ENCODE measurements around the gene TBX15.

TBX15 gene

DNA sequence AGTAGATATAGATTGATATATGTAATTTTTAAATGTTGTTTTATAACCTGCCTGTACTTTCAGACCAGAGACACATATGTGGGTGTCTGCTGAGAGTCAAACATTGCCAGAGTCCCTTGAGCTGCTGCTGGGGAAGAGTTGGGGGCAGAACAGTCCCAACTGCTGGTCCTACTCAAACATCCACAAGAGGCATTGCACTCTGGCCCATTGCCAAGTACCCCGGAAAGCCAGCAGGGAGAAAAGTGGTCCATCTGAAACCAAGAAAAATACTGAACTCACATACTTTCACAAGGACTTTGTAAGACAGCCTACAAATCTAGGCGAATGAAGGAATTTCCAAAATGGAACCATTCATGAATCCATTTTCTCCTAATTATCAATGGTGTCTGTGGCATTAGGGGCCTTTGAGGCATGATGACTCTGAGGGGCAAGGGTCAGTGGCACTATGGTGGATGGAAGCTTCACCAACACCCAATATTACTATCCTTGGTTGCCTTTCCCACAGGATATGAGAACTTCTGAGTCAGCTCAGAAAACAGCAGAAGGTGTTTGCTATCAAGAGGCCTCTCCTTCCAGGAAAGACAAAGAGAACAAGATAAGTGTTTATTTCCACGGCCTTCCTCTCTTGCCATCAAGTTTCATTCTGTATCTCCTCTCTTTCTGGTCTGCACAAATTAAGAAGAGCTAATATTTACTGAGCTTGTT is 7.3 kb upstream of the TBX15 start:
- no peak overlapping the region for H3K4me3 ChIP-seq (ENCODE audit: low read length)
- TF ChIP-seq ZNF274 (IDR thresholded peaks at IDR 0.05; ENCODE audit: low read depth, low read length), result no peak

DNA sequence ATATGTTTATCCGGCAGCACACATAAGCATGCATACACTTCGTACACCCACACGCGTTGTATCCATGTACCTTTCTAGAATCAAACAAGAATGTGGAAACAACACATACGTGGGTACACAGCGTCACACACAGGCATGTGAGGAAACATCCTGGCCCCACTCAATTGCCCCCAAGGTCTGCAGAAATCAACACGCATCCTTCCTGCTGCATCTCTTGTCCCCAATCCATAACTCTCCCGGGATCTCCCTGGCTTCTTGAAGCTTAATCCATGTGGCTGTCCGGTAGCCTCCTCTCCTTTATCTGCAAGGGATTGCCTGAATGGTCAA is 5.5 kb upstream of the TBX15 start:
- no peak overlapping the region for H3K4me3 ChIP-seq (ENCODE audit: low read length)
- TF ChIP-seq ZNF274 (IDR thresholded peaks at IDR 0.05; ENCODE audit: low read depth, low read length), result no peak

DNA sequence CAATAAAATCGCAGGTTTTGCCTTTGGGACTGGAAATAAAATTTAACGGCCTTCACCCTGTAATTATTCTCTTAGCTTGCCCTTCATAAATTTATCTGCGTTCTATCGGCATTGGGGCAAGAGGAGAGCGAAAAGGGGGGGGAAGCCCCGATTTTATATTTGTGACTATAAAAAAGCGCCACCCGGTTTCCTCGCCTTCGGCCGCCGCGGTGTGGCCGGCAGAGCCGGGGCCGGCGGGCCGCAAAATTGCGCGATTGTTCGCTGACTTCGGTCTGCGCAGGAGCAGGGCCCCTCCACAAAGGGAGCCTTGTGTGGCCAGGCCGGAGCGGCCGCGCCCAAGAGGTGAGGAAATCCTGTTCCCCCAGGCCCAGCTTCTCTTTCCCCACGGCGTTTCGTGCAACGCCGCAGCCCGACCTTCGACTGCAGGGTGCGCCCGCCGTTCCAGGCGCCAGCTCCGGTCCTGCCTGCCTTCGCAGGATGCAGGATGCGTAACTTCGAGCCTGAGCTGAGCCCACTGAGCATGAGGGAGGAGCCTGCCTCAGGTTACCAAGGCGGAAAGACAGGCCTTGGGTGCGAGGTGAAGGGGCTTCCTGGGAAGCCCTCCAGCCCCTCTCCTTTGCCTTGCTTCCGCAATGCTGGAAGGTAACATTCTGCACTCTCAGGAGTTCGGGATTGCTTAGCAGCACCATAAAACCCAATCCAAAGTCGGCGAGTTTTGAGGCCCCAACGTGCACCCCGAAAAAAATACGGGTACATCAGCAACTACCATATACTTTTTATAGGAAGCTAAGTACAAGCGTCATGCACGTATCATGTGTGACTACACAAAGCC is 4.9 kb upstream of the TBX15 start:
- TF ChIP-seq ZNF274 (IDR thresholded peaks at IDR 0.05; ENCODE audit: low read depth, low read length), result no peak
- no peak overlapping the region for H3K4me3 ChIP-seq (ENCODE audit: low read length)

DNA sequence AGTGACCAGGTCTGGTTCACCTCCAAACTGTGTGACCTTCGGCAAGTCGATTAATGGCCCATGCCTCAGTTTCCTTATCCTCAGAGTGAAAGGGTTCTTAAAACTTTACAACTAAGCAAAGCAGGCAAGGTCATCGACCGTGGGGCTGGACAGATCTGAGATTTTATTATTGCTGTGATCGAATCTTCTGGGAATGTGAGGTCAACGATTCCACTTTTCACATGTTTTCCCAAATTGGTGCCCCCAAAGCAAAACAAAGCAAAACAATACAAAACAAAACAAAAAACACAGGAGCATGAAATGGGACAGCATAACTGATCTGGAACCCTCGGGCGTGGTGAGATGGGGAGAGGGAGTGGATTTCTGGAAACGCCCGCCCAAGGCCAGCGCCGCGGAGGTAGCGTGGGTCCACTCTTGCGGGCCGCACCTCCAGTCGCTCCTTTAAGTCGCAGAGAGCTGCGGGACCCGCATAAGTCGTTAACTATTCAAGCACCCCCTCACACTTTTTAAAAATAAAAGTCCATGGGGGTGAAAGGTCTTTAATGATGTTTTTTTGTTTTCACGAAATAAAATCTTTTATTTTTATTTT is 4.2 kb upstream of the TBX15 start:
- H3K4me3 ChIP-seq (ENCODE audit: low read length), result no peak overlapping the region
- TF ChIP-seq ZNF274 (IDR thresholded peaks at IDR 0.05; ENCODE audit: low read depth, low read length), result no peak

DNA sequence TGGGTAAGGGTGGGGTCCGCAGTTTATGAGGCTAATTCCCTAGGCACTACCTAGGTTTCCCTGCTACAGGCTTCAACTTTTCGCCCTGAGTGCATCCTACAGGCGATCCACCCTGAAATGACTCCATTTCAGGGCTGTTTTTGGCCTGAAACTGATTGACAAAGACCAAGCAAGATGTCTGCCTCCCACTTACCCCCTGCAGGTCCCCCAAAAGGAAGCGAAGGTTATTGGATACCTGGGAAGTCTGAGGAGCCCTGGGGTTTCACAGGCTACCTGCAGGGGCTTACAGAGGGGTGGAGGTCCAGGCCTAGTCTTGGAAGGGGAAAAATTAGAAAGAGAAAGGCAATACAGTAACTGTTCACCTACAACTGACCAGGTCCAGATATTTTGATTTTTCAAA is 3.3 kb upstream of the TBX15 start:
- TF ChIP-seq ZNF274 (IDR thresholded peaks at IDR 0.05; ENCODE audit: low read depth, low read length), result no peak
- H3K4me3 ChIP-seq (ENCODE audit: low read length), result no peak overlapping the region

DNA sequence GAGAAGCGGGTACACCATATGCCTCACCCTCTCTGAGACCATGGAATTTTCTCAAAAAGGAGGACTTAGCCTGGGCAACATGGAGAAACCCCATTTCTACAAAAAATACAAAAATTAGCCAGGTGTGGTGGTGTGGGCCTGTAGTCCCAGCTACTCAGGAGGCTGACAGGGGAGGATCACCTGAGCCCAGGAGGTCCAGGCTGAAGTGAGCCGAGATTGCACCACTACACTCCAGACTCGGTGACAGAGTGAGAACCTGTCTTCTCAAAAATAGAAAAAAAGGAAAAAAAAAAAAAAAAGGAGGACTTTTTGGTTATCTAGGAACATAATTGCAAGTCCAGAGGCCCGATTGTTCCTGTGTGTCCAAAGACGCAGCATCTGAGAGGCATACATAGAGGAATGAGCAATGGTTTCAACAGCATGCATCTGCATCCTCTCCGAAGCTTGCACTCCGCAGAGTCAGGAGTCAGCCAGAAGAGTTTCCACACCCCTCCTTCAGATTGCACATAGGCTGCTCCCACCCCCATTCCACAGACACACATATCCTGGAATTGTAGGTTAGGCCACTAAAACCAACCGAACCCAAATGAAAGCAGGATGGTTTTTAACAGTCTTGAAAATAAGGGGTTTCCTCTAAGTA is 2.5 kb upstream of the TBX15 start:
- no peak overlapping the region for H3K4me3 ChIP-seq (ENCODE audit: low read length)
- TF ChIP-seq ZNF274 (IDR thresholded peaks at IDR 0.05; ENCODE audit: low read depth, low read length), result no peak

DNA sequence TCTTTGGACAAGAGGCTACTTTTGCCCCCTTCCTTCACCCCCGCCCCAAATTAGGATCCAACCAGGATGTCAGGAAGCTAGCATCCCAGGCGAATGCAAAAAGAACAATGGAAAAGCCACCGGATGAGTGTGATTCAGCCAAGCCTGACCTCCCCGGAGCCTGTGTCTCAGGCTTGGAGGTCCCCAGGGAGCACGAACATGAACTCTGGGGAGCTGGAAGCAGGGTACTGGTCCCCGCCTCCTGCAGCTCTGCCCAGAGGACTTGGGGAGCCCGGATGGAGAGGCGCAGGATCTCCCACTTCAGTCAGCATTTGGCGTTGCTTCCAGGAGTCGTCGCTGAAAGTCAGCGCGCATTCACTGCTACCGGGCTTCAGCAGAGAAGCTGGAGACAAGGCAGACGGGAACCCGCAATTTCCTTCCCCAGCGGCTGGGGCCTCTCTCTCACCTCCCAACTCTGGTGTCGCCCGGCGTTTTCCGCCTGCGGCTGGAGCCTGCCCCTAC is 1.8 kb upstream of the TBX15 start:
- no peak overlapping the region; the same call in 1 of the 2 replicates for H3K4me3 ChIP-seq (ENCODE audit: low read length)
- no peak for TF ChIP-seq ZNF274 (IDR thresholded peaks at IDR 0.05; ENCODE audit: low read depth, low read length)

DNA sequence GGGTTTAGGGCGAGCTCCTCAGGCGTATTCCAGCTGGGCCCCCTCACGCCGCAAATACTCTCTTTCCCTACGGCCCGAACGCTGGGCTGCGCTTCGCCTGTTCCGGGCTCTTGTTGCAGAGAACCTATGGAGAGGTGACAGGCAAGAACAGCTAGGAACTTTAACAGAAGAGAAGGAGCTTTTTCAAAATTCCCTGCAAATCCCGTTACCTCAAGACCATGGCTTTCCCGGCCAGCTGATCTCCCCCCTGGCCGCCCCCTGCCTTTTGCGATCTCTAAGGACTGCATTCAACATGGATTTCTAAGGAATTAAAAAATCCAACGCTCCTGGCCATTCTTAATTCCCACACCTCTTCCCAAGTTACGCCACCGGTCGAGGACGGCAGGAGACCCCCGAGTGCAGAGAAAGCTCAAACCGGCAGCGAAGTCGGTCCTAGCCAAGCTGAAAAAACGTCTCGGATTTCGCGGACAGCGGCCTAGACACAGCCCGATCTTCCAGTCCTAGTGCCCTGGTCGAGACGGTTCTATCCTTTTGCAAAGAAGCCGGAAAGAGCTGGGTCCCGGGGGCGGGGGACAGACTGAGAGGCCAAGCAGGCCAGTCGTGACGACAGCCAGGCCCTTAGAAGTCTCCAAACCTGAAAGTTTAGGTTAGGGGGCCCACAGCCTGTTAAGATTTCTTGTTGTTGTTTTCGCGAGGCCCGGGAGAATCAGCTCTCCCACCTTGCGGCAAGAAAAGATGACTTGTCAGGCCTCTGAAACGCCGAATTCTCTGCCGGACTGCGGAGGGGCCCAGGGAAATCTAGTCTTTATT is 1.1 kb upstream of the TBX15 start:
- peak overlapping the region; percentile 14; the same call in 1 of the 2 replicates for H3K4me3 ChIP-seq (ENCODE audit: low read length)
- no peak for TF ChIP-seq ZNF274 (IDR thresholded peaks at IDR 0.05; ENCODE audit: low read depth, low read length)

DNA sequence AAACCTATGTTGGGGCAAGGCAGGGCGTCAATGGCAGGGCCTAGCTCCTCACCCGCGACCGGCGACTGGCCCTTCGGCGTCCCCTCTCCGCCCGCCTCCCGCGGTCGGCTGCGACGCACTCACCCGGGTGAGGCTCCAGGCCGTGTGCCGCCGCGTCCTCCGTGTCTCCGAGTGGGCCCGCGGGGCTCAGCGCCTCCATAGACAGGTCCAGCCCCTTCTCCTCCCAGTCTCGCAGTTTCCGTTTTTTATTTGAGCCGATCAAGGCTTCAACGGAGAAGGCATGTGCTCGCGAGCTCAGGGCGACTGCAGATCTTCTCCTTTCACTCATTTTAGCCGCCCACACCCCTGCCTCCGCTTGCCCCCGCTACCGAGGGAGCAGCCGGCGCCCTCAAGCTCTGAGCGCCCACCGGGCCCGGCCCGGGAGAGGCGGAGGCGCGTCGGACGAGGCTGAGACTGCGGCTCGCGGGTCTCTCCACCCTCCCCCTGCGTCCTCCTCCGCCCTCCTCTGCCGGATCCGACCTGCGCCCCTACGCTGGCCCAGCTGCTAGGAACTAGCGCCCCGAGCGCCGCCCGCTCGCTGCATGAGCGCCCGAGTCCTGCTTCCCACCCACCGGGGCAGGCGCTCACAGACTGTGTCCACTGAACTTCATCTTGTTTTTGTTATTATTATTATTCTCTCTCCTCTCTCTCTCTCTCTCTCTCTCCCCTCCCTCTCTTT is 516 bp downstream of the TBX15 start:
- no peak for TF ChIP-seq ZNF274 (IDR thresholded peaks at IDR 0.05; ENCODE audit: low read depth, low read length)
- peak overlapping the region; percentile 51; the same call in 1 of the 2 replicates for H3K4me3 ChIP-seq (ENCODE audit: low read length)

DNA sequence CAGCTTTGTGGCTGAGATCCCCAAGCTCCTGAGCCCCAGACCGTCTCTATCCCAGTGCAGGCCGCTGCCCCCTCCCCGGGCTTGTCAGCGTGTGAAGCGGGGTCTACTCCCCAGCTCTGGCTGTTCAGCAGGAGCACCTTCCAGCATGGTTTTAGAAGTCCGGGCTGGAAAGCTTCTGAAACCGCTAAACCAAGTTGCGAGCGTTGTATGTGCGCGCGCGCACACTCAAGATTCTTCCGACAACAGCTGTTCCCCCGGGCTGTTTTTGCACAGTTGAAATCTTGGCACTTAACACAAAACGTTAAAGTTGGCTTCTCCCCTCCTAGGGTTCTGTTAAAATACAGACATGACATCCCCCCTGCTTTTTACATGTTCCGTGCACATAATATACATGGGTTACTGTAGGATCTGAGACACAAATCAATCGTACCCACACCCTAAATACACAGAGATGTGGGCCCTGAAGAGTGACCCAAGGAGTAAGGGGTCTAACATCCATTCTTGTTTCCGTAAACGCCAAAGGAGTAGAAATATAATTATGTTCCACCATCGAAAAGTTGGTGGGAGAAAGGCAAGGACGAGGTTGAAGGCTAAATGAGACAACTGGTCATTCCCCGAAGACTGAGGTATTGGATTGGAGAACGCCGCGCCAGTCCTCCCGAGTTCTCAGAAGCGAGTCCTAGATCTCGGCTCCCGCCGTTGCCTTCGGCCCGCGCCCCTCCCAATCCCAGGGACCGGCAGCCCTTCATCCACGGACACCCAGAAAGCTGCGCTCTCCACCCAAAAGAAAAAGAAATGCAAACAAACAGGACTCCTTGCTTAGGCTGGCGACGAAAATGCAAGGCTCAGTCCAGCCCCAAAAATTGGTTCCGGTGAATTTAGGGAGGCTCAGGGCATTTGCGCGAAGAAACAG is 1.3 kb downstream of the TBX15 start:
- no peak for TF ChIP-seq ZNF274 (IDR thresholded peaks at IDR 0.05; ENCODE audit: low read depth, low read length)
- H3K4me3 ChIP-seq (ENCODE audit: low read length), result peak overlapping the region; percentile 51; the same call in 1 of the 2 replicates

DNA sequence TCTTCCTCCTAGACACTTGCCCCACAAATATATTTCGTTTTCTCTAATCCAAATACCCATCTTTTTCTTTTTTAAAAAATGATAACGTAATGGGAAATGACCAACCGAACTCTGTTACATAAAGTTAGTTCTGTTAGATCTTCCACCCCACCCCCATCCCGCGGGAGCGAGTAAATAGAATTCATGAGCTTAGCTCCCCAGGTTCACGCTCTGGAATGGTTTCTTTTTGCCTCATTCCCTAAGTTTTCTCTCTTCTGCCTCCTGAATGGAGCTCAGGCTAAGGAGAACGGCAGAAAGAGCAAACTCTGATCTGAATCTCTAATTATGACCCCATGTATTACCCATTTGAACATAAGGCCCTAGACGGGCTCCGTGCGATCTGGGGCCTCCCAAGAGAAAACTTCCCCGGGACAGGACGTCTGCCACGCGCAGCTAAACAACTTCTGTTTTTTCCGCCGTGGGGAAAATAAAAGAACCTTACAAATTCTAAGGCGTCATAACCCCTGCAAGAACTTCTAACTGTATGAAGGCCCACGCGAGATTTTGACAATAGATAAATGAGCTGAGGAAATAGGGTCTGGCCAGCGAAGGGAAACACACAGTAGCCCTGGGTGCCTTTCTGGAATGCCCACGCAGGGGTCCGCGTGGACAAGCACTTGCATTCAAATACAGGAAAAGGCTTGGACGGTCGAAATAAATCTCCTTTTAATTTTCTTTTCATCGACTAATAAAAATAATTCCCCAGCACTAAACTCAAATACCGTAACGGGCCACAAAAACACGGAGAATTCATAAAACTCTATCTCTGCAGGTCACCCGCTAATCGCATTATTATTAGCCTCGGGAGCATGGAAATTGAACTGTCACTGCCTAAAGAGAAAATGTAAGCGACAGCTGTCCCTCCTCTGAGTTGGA is 2.2 kb downstream of the TBX15 start:
- H3K4me3 ChIP-seq (ENCODE audit: low read length), result peak overlapping the region; percentile 51; the same call in 1 of the 2 replicates

More for the DNA sequence above, 2.2 kb downstream of the TBX15 start:
- TF ChIP-seq ZNF274 (IDR thresholded peaks at IDR 0.05; ENCODE audit: low read depth, low read length), result no peak

Data from GM08714 (cell line).